ENCODE data around the gene ULK1.

DNA sequence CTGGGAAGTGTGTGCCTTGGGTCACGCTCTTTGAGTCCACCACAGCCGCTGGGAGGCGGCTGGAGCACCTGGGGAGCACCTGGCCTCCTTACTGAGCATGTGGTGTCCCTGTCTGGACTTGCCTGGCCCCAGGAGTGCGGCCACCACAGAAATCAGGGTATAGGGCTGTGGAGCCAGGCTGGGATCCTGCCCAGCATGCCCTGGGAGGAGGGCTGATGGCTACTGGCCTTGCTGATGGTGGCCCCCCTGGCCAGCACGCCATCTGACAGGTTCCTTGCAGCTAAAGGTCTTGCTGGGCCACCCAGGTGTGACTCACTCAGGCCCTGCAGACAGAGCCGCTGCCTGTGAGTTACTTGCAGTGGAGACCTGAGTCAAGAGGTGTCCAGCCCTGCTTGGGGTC is 6.0 kb downstream of the ULK1 start:
- TF ChIP-seq POLR2A (IDR thresholded peaks at IDR 0.05; ENCODE audit: low read depth, low read length) (no peak), POLR2AphosphoS5 (IDR thresholded peaks at IDR 0.05; ENCODE audit: low read depth, low read length) (no peak), TAF1 (IDR thresholded peaks at IDR 0.05; ENCODE audit: low read depth, low read length) (no peak), PAX5 (IDR thresholded peaks at IDR 0.05; ENCODE audit: insufficient read depth, low read length, severe bottlenecking) (no peak), SPI1 (IDR thresholded peaks at IDR 0.05; ENCODE audit: low read depth, low read length) (no peak), POU2F2 (IDR thresholded peaks at IDR 0.05; ENCODE audit: low read depth, low read length) (no peak)
